ENCODE results near the gene KRTAP5-9.
"Not testable (repeated sequence)": the region's sequence is repeated elsewhere in the genome, so short reads cannot be mapped to it uniquely, and the experiment has no call there.

Gene KRTAP5-9

GRCh38 chr11:71538666-71538990 lies 9.6 kb upstream of the KRTAP5-9 start:
- no peak overlapping the region for H3K4me3 ChIP-seq (ENCODE audit: severe bottlenecking)
- no peaks in the 10 kb centered on the region for H3K27me3 ChIP-seq (ENCODE audit: insufficient read depth, poor library complexity, severe bottlenecking)
- peaks cover 2% of the 10 kb centered on the region for H3K9me3 ChIP-seq (ENCODE audit: severe bottlenecking)
- TF ChIP-seq, protein P1, sequence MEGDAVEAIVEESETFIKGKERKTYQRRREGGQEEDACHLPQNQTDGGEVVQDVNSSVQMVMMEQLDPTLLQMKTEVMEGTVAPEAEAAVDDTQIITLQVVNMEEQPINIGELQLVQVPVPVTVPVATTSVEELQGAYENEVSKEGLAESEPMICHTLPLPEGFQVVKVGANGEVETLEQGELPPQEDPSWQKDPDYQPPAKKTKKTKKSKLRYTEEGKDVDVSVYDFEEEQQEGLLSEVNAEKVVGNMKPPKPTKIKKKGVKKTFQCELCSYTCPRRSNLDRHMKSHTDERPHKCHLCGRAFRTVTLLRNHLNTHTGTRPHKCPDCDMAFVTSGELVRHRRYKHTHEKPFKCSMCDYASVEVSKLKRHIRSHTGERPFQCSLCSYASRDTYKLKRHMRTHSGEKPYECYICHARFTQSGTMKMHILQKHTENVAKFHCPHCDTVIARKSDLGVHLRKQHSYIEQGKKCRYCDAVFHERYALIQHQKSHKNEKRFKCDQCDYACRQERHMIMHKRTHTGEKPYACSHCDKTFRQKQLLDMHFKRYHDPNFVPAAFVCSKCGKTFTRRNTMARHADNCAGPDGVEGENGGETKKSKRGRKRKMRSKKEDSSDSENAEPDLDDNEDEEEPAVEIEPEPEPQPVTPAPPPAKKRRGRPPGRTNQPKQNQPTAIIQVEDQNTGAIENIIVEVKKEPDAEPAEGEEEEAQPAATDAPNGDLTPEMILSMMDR (IDR thresholded peaks at IDR 0.05; ENCODE audit: poor library complexity, severe bottlenecking): no peak
- H3K36me3 ChIP-seq (ENCODE audit: low read depth): no peaks in the 10 kb centered on the region
- ATAC-seq (ENCODE audit: low read depth) (no peak; the same call in 2 of the 3 replicates), DNase-seq (ENCODE audit: low spot score) (no peak)
- H3K4me1 ChIP-seq (ENCODE audit: insufficient read depth, poor library complexity, severe bottlenecking): no peaks in the 10 kb centered on the region
- no peak overlapping the region for H3K27ac ChIP-seq (ENCODE audit: poor library complexity, severe bottlenecking)

DNA sequence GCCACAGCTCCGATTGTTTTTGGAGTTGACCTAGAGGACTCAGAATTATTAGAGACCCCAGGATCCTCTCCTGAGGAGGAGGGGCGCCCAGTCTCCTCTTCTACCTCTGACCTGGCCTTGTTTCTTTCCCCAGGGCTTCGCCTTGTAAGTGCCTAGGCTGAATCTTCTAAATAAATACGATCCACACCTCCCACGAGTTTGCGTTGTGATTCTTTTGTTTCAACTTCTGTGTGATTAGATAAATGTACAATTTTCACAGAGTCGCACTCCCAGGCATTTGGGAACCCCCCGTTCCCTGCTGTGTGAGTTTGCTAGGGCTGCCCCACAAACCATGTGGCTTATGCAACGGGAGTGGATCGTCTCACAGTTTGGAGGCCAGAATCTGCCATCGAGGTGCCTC lies 9.2 kb upstream of the KRTAP5-9 start:
- TF ChIP-seq, protein P1 (IDR thresholded peaks at IDR 0.05; ENCODE audit: poor library complexity, severe bottlenecking): no peak
- Histone ChIP-seq H3K4me3 (ENCODE audit: severe bottlenecking) (no peak overlapping the region), H3K4me1 (ENCODE audit: insufficient read depth, poor library complexity, severe bottlenecking) (no peaks in the 10 kb centered on the region), H3K9me3 (ENCODE audit: severe bottlenecking) (peaks cover 2% of the 10 kb centered on the region), H3K36me3 (ENCODE audit: low read depth) (no peaks in the 10 kb centered on the region), H3K27ac (ENCODE audit: poor library complexity, severe bottlenecking) (no peak overlapping the region), H3K27me3 (ENCODE audit: insufficient read depth, poor library complexity, severe bottlenecking) (no peaks in the 10 kb centered on the region)
- no peak for DNase-seq (ENCODE audit: low spot score)
- ATAC-seq (ENCODE audit: low read depth): no peak

- not testable (repeated sequence) for DNase-seq (ENCODE audit: low spot score); H3K27ac ChIP-seq (ENCODE audit: poor library complexity, severe bottlenecking); H3K4me3 ChIP-seq (ENCODE audit: severe bottlenecking); H3K9me3 ChIP-seq (ENCODE audit: severe bottlenecking); H3K36me3 ChIP-seq (ENCODE audit: low read depth); H3K27me3 ChIP-seq (ENCODE audit: insufficient read depth, poor library complexity, severe bottlenecking); H3K4me1 ChIP-seq (ENCODE audit: insufficient read depth, poor library complexity, severe bottlenecking); ATAC-seq (ENCODE audit: low read depth)
Observed at GRCh38 chr11:71539971-71540370, 8.2 kb upstream of the KRTAP5-9 start.

GRCh38 chr11:71540521-71541304 lies 7.5 kb upstream of the KRTAP5-9 start:
- not testable (repeated sequence) for H3K4me3 ChIP-seq (ENCODE audit: severe bottlenecking); DNase-seq (ENCODE audit: low spot score); H3K4me1 ChIP-seq (ENCODE audit: insufficient read depth, poor library complexity, severe bottlenecking); ATAC-seq (ENCODE audit: low read depth); H3K27me3 ChIP-seq (ENCODE audit: insufficient read depth, poor library complexity, severe bottlenecking); H3K36me3 ChIP-seq (ENCODE audit: low read depth); H3K9me3 ChIP-seq (ENCODE audit: severe bottlenecking); H3K27ac ChIP-seq (ENCODE audit: poor library complexity, severe bottlenecking)

GRCh38 chr11:71542382-71542781 lies 5.8 kb upstream of the KRTAP5-9 start:
- no peaks in the 10 kb centered on the region for H3K4me1 ChIP-seq (ENCODE audit: insufficient read depth, poor library complexity, severe bottlenecking)
- no peak for DNase-seq (ENCODE audit: low spot score)
- TF ChIP-seq, protein P1 (IDR thresholded peaks at IDR 0.05; ENCODE audit: poor library complexity, severe bottlenecking): no peak

More at GRCh38 chr11:71542382-71542781, 5.8 kb upstream of the KRTAP5-9 start:
- Histone ChIP-seq H3K27me3 (ENCODE audit: insufficient read depth, poor library complexity, severe bottlenecking) (no peaks in the 10 kb centered on the region), H3K9me3 (ENCODE audit: severe bottlenecking) (peaks cover 2% of the 10 kb centered on the region), H3K27ac (ENCODE audit: poor library complexity, severe bottlenecking) (no peak overlapping the region), H3K4me3 (ENCODE audit: severe bottlenecking) (no peak overlapping the region), H3K36me3 (ENCODE audit: low read depth) (no peaks in the 10 kb centered on the region)
- ATAC-seq (ENCODE audit: low read depth): no peak

Data from RWPE2 (cell line).